Right lobe of liver (tissue), 6 donors: Measurements from ENCODE around the gene RINL. TPM values are rescaled to one million over a fixed set of nuclear protein-coding genes. Genes with fewer than 3 reads are reported as not detected.
"Not testable (repeated sequence)": the region's sequence is repeated elsewhere in the genome, so short reads cannot be mapped to it uniquely, and the experiment has no call there.

Experiments
- ATAC-seq, 4 donors: fragments of 200-7000 bp; cut with Tn5 transposase; one replicate each; pipeline ENCODE4 v1.9.1; 2020; ENCODE audit warnings: mild to moderate bottlenecking in 4 of 4, moderate library complexity in 4 of 4
- DNase-seq, 3 donors: peaks; one replicate each; pipeline ENCODE4 v3.0.0-alpha.2; 2020
- H3K27ac ChIP-seq, 3 donors: fragments of 200-600 bp; one replicate each; pipeline ENCODE4 v1.8.0; 2022
- H3K27me3 ChIP-seq, 2 donors: fragments of 200-600 bp; one replicate each; pipeline ENCODE4 v1.8.0; 2022
- H3K36me3 ChIP-seq, 4 donors: fragments of 200-600 bp; sonication (generic) in 1 of 4; one replicate each; pipeline versions ENCODE4 v1.5.1 to v1.8.0; 2017 to 2022; ENCODE audit warnings: control low read depth in 1 of 4
- H3K4me1 ChIP-seq, 4 donors: fragments of 200-600 bp; sonication (generic) in 1 of 4; one replicate each; pipeline versions ENCODE4 v1.5.1 to v1.8.0; 2017 to 2022; ENCODE audit warnings: control low read depth in 1 of 4
- H3K4me3 ChIP-seq, 3 donors: fragments of 200-600 bp; one replicate each; pipeline ENCODE4 v1.8.0; 2022
- H3K9me3 ChIP-seq, 4 donors: fragments of 200-600 bp; sonication (generic) in 1 of 4; one replicate each; pipeline versions ENCODE4 v1.5.1 to v1.8.0; 2017 to 2022; ENCODE audit warnings: control low read depth in 1 of 4
- CTCF ChIP-seq, 4 donors: fragments of 200-600 bp in 3 of 4; fragments of 450-650 bp in 1 of 4; IDR thresholded peaks; one replicate each; pipeline versions ENCODE4 v1.5.1 to v1.8.0; 2016 to 2022; ENCODE audit warnings: antibody characterized with exemption in 4 of 4, mild to moderate bottlenecking in 2 of 4
- POLR2A ChIP-seq: fragments of 450-650 bp; IDR thresholded peaks from one replicate; pipeline ENCODE4 v1.6.1; 2017; ENCODE audit warnings: antibody characterized with exemption, mild to moderate bottlenecking
- WGBS: methylation state at CpG from one replicate; pipeline ENCODE4 v1.1.6; 2018; ENCODE audit warnings: low coverage, low lambda C conversion rate; ENCODE audit not compliant: insufficient coverage; ENCODE audit errors: missing lambda C conversion rate; 5-methylcytosine and 5-hydroxymethylcytosine counted together
- intact Hi-C, 2 donors: fragments of 100-400 bp; cut with DNase I; formaldehyde crosslinking; loops; one replicate each; pipeline versions ENCODE4 v1.11.2 to v1.14.1; 2022
- total RNA-seq, 6 experiments: library from RNA; depleted of rRNA in 2 of 6; stranded (reverse); fragments of >200 nt in 2 of 6; fragmentation: NEBNext Ultra II Directional in 3 of 6; extraction: Animal tissue kit (Norgen Biotek cat#: 25700) in 3 of 6; gene quantifications; one replicate each; pipeline versions ENCODE4 v1.1.0 to v1.2.4, GENCODE V29; 2016 to 2023
- donor health status: DM: no; HTN: yes; CAD: no.
- donor health status: DM: no; HTN: no; CAD: no.
- donor health status: DM: no; HTN: no; CAD: no.
- donor health status: DM: no; HTN: yes; CAD: no.
- donor health status: DM: no; HTN: yes; CAD: no.

RINL gene
- total RNA-seq, 6 experiments from 2014 or later: 3.3 to 13.8 (median 5.5) TPM

- H3K9me3 ChIP-seq: no peaks in the 10 kb centered on the region
- no peaks in the 10 kb centered on the region for H3K27me3 ChIP-seq
- H3K36me3 ChIP-seq: peaks cover 2 to 34% (median 24%) of the 10 kb centered on the region in 4 donors
- peak overlapping the region; percentile 93 to 99 (median 96) for H3K27ac ChIP-seq
- peaks cover 0 to 72% (median 35%) of the 10 kb centered on the region in 4 donors for H3K4me1 ChIP-seq
- TF ChIP-seq POLR2A: no peak
- TF ChIP-seq CTCF (IDR thresholded peaks at IDR 0.05): no peak
- intact Hi-C loops: no loop called here
- no peak for ATAC-seq
- DNase-seq: no peak
- WGBS: 90% methylated on average over 7 of the region's 7 CpGs
- H3K4me3 ChIP-seq: no peak overlapping the region
Measured at GRCh38 chr19:38833092-38833425, 45.0 kb downstream of the RINL start.

GRCh38 chr19:38831142-38831605, 46.9 kb downstream of the RINL start:
- peak overlapping the region; percentile 50 to 86 (median 71) for H3K4me3 ChIP-seq
- ATAC-seq (peak; percentile 53 to 78 (median 70)), DNase-seq (peak; percentile 84 to 96 (median 91))
- no peaks in the 10 kb centered on the region for H3K9me3 ChIP-seq
- peaks cover 0 to 54% (median 26%) of the 10 kb centered on the region in 4 donors for H3K4me1 ChIP-seq
- H3K36me3 ChIP-seq: peaks cover 0 to 26% (median 13%) of the 10 kb centered on the region in 4 donors
- no peaks in the 10 kb centered on the region for H3K27me3 ChIP-seq
- no peak for TF ChIP-seq CTCF (IDR thresholded peaks at IDR 0.05)
- TF ChIP-seq POLR2A: peak; percentile 77
- intact Hi-C loops: no loop called here
- H3K27ac ChIP-seq: peak overlapping the region; percentile 93 to 99 (median 96)
- 3% methylated on average over 13 of the region's 16 CpGs for WGBS

DNA sequence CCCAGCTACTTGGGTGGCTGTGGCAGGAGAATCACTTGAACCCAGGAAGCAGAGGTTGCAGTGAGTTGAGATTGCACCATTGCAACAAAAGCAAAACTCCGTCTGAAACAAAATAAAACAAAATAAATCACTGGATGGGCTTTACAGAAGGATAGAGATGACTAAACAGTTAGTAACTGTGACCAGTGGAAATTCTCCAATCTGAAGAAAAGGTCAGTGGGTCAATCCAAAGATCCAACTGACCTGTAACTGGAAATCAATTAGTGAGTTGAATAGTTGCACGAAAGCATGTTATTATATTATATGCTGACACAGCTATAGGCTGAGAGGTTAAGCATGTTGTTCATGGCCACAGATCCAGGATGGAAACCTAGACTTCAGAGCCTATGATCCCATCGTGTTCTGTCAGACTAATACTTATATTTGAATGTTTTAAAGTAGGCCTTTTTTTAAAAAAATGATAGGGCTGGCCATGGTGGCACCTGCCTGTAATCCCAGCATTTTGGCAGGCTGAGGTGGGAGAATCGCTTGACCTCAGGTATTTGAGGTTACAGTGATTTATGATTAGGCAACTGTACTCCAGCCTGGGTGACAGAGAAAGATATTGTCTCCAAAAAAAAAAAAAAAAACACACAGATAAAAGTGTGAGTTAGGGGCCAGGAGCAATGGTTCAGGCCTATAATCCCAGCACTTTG, 47.9 kb downstream of the RINL start:
- intact Hi-C loops: no loop called here
- peaks cover 0 to 46% (median 21%) of the 10 kb centered on the region in 4 donors for H3K4me1 ChIP-seq
- ATAC-seq (peak in 1 of 4 donors; percentile 17), DNase-seq (no peak)
- no peak for TF ChIP-seq POLR2A
- no peak for TF ChIP-seq CTCF (IDR thresholded peaks at IDR 0.05)
- H3K9me3 ChIP-seq: no peaks in the 10 kb centered on the region
- peak overlapping the region in 2 of 3 donors; percentile 71 to 86 for H3K4me3 ChIP-seq
- WGBS: 19% methylated on average over 4 of the region's 4 CpGs
- no peaks in the 10 kb centered on the region for H3K27me3 ChIP-seq
- H3K36me3 ChIP-seq: peaks cover 0 to 25% (median 8%) of the 10 kb centered on the region in 4 donors
- peak overlapping the region; percentile 93 to 99 (median 96) for H3K27ac ChIP-seq

- ATAC-seq, intact Hi-C loops, DNase-seq, H3K4me3 ChIP-seq, H3K27me3 ChIP-seq, H3K9me3 ChIP-seq: not testable (repeated sequence)
- Histone ChIP-seq H3K27ac (peak overlapping the region in 2 of 3 donors; percentile 93 to 96), H3K36me3 (peaks cover 0 to 25% (median 8%) of the 10 kb centered on the region in 4 donors), H3K4me1 (peaks cover 0 to 42% (median 20%) of the 10 kb centered on the region in 4 donors)
- 56% methylated on average over 7 of the region's 7 CpGs for WGBS
- TF ChIP-seq CTCF (IDR thresholded peaks at IDR 0.05): peak in 1 of 4 donors; percentile 23
Measured at GRCh38 chr19:38829203-38829602, 48.9 kb downstream of the RINL start.
